GM19395 (cell line): Measurements from ENCODE around the gene CSMD2.
"Not testable (repeated sequence)": the region's sequence is repeated elsewhere in the genome, so short reads cannot be mapped to it uniquely, and the experiment has no call there.

Experiments used
- ATAC-seq: cut with Tn5 transposase; IDR thresholded peaks from one replicate; pipeline ENCODE4 v1.9.1; 2021; ENCODE audit warnings: mild to moderate bottlenecking, moderate library complexity; ENCODE audit not compliant: unreplicated experiment

CSMD2 gene

DNA sequence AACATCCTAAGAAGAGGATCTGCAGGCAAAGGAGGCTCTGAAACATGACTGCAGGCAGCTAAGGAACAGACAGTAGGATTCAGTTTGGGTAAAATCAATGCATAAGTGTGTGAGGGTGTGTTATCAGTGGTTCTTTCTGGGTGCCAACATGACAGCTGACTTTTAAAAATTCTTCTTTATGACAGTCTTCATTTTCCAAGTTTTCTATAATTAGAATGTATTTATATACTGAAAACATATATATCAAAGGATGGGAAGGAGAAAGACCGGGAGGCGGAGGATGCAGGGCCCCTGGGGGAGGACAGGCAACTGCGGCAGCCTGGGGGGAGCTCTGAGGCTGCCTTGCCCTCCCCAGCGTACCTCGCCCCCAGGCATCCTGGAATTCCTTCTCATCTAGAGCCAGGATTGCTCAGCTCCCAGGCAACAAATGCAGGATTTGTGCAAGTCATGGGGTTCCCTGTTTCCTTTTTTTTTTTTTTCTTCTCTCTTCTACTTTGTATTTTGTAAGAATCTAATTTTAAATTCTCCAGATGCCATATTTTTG lies 104.8 kb downstream of the CSMD2 start:
- ATAC-seq, result no peak

DNA sequence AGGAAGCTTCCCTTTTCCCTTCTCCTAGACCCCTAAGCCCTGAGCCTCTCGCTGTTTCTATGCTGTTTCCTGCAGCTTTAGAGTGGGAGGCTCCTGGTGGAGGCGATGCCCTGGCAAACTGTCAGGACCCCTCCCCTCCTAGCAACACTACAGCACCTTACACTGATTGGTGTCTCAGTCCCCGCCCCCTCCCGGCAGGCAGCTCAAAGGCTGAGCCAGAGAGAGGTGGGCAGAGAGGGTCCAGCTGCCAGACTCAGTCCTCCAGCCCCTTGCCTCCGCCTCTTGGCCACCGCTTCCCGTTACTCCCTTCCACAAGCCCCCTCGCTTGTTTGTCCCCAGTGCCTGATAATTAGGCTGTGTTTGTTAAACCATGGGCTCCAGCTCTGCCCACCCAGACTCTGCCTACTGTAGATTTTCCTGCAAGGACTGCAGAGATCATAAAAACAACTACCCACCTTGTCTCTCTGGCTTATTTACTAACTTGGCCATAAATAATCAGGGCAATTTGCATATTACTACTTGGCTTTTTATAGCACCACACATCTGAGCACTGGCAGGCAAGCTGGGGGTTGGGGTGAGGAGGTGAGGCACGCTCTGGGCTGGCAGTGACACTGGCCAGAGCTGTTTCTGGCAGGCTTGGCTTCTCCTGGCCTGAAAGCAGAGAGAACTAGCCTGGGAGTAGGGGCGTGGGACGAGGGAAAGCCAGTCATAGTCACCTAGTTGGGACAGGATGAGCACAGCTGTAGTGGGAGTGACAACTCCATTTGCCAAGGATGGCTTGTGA lies 107.5 kb downstream of the CSMD2 start:
- no peak for ATAC-seq

DNA sequence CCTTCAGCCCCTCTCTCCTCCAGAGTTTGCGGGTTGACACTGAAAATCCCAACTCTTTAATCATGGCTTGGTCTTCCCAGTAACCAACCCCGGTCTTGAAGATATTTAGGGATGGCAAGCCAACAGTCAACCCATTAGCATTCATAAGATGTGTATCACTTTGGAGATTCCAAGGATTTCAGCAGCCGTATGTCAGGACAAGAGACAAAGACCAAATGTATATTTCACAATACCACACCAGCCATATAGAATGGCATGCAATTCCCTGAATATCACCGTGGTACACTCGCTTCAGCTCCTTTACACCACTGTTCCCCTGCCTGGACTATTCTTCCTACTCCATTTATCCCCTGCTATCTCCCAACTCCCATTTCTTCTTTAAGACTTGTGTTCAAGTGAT lies 109.2 kb downstream of the CSMD2 start:
- ATAC-seq, result no peak

DNA sequence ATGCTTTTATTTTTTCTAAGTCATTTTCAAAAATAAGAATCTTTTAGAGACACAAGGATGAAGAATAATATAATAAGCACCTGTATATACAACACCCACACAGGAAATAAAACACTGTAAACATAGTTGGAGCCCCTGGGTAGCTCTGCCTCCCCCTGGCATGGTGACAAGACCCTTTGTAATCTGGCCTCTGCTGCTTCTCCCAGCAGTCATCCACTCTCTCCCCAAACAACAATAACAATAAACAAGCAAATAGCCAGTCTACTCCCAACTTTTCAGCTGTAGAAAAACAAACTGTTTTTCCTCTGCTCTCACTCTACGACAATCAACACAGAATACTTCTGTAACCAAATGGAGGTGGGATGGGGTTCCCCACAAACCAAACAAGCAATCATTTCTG lies 110.1 kb downstream of the CSMD2 start:
- no peak for ATAC-seq

DNA sequence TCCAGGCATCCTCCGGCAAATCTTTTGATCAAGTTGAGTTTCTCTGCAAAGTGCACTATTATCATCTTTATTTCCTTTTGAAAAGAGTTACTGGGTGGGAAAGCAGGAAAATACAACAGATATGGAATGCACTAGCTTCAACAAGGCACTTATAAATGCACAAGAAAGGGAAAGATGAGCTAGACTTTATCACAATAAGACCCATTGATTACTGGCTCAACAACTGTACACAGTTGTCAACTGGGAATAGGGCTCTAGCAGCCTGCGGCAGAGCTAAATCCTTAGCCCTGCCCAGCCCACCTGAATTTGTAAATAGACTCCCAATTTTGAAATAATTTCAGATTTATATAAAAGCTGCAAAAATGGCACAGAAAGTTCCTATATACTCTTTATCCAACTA lies 111.4 kb downstream of the CSMD2 start:
- no peak for ATAC-seq

DNA sequence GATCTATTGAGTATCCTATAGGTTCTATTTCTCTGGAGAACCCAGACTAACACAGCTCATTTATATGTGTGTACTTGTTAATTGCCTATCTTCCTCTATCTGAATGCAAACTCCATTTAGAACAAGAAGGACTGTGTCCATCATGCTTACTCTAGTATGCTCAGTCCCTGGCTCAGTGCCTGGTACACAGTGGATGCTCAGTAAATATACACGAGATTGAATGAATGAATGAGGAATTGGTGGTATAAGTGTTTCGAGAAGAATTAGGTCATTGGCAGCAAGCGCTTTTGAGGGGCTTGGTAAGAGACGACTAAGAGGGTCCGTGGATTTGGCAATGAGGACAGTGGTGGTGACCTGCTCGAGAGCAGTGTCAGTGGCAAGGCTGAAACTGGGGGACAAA lies 112.5 kb downstream of the CSMD2 start:
- no peak for ATAC-seq

DNA sequence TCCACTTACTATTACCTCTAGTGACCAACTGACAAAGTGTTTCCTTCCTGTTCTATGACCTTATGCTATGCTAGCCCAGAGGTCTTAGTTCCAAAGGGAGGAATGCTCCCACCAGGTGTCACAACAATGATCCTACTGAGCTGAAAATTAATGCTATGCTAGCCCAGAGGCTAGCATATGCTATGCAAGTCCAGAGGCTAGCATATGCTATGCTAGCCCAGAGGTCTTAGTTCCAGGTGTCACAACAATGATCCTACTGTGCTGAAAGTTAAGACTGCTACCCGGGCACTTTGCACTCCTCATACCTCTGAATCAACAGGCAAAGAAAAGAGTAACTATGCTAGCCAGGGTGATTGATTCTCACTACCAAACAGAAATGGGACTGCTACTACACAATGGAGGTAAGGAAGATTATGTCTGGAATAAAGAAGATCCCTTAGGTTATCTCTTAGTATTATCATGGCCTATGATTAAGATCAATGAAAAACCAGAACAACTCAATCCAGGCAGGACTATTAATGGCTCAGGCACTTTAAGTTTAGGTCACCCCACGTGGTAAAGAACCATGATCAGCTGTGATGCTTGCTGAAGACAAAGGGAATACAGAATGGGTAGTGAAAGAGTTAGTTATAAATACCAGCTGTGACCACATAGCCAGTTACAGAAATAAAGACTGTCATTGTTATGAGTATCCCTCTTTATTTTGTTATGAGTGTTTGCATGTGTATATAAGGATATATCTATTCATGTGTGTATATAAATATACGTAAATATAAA lies 114.1 kb downstream of the CSMD2 start:
- ATAC-seq, result no peak

DNA sequence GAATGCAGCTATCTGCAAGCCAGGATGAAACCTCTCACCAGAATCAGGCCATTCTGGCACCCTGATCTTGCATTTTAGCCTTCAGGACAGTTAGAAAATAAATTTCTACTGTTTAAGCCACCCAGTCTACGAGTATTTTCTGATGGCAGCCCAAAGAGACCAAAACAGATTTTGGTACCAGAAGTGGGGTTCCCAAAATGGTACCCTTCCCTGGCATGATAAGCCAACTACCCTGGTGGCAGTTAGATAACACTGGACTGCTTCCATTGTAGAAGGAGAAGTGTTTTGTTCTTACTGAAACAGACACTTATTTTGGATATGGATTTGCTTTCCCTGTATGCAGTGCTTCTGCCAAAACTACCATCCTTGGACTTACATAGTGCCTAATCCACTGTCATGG lies 115.0 kb downstream of the CSMD2 start:
- no peak for ATAC-seq

DNA sequence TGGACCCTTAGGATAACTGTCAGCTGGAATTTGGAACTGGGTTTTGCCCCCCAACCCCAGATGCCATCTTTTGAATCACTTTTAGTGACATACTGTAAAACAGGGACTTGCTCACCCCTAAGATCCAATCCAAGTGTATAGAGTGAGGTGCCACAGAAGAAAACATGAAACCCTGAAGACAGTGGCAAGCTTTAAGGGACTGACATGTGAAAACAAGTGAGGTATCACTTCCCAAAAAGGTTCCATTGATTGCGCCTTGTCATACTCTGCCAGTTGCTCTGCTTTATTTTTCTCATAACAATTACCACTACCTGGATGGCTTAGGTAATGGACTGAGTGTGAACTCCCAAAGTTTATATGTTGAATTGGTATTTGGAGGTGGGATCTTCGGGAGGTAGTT lies 115.6 kb downstream of the CSMD2 start:
- ATAC-seq, result no peak

DNA sequence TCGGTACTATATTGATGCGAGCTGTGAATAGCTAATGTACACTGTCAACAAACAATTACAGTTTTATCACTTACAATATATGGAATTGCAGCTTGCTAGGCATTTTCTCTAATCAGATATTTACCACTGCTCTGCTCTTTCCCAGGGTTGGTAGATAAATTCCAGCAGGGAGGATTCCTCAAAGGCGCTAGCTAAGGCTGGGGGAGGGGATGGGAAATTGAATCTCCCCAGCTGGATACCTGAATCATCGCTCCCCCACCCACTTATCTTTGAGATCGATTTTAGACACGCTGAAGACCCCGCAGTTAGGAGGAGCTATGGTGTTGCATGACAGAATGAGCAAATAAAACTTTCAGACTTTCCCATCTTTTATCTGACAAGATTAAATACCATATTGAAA lies 127.2 kb downstream of the CSMD2 start:
- ATAC-seq, result no peak

DNA sequence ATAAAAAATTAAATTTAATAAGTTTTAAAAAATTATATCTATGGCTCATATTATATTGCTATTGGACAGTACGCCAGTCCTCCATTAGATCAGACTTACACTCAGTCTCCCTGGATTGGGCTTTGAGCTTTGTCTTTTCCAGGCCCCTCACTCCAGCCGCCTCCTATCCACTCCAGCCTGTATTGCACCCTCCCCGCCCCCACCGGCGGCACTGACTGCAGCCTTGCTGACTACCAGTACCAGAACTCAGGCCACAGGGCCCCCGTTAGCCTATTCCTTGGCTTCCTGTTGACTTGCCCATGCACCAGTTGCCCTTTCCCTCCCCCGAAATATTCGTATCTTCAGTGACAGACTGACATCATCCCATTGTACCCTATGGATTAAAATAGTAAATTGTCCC lies 127.9 kb downstream of the CSMD2 start:
- ATAC-seq, result no peak

DNA sequence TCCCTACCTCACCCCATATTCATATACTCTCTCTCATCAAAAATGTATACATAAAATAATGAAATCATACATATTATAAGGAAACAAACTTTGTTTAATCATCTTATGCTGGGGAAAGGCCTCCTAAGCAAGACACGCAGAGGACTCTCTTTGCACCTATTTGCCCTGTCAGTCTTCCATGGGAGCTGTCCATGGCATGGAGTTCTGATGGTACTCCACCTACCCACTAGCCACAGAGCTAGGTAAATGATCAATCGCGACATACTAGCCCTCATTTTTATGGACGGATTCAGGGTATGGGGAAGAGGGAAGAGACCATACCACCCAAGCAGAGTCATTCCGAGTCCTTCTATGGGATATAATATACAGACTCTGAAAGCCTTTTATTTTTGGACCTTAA lies 131.0 kb downstream of the CSMD2 start:
- no peak for ATAC-seq

DNA sequence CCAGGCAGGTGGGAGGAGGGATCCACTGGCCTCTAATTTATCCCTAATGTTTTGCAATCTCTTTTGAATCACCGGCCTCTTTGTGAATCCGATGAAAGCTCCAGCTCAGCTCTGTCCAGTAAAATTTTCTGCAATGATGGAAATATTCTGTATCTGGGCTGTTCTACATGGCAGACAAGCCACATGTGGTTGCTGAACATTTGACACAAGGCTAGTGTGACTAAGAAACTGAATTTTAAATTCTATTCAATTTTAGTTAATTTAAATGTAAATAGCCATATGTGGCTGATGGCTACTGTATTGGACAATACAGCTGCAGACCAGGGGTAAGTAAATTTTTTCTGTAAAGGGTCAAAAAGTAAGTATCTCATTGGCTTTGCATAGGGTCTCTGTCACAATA lies 135.1 kb downstream of the CSMD2 start:
- ATAC-seq, result no peak

DNA sequence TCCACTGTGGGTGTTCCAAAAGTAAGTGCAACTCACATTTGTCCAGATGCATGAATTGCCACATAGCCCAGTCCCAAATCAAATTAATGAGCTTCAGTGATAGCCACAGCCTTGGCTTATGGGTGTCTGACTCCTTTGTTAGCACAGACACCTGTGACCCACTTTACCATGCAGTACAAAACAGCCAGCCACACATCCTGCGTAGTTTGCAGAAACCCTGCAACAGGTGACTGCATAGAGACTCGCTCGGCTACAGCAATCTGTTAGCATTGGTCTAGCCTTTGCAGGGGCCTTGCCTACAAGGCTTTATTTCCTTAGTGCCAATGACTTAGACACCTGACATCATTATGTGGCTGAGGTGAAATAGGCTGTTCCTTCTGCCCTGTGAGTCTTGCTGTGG lies 135.5 kb downstream of the CSMD2 start:
- ATAC-seq, result no peak

DNA sequence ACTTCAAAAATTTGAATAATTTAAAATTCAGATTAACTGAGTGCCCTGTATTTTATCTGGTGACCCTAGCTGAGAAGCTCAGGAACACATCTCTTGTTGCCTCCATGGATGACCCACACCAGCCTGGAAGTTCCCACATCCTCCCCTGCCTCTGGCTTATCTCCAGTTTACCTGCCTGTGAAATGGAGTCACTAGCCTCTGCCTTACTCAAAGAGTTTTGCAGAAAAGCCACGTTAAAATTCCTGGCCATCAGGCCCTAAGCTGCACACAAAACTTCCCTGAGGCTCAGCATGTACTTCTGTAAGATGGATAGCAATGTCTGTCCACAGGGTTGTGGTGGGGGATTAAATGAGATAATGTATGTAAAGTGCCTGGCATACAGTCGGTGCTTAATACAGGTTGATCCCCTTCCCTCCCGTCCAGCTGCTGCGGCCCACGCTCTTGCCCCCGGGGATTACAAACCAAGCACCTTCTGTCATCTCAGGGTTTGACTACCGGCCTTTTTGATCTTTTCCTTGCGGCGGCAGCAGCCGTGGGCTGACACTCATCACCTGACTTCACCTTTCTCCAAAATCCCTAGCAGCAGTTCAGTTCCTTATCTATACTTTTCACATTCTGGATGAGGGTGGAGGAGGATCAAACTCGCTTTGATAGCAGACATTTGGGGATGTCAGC lies 136.5 kb downstream of the CSMD2 start:
- ATAC-seq, result no peak

DNA sequence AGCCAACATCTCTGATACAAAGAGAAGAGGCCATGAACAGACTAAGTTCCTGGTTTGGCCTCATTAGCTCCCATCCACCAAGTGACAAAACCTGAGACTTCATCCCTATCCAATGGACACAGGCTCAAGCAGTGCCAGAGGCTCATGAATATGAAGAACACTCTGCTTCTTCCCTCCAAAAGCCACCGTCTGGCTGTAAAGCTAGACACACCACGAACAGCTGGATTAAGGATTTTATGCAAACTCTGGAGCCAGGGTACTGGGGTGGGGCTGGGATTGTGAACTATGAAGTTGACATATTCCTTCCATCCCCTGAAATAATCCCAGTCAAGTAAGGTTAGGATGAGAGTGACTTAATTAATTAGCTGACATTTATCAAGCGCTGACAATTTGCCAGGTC lies 139.4 kb downstream of the CSMD2 start:
- no peak for ATAC-seq

DNA sequence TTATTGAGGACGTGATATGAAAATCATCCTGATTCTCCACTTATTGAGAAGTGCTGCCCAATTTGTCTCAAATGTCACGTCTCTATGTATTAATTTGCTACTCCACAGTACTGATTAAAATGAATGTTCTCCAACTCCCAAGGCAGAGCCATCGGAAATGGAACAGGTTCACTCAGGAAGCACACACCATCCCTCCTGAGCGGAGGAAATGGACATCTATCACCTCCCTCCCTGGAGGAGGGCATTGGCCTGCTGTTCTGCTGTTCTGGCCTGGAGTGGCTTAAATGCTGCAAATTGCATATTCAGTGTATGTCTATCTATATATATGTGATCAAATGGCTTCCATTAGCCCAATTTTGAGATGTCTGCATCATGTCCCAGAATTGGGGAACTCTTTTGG lies 140.5 kb downstream of the CSMD2 start:
- no peak for ATAC-seq

DNA sequence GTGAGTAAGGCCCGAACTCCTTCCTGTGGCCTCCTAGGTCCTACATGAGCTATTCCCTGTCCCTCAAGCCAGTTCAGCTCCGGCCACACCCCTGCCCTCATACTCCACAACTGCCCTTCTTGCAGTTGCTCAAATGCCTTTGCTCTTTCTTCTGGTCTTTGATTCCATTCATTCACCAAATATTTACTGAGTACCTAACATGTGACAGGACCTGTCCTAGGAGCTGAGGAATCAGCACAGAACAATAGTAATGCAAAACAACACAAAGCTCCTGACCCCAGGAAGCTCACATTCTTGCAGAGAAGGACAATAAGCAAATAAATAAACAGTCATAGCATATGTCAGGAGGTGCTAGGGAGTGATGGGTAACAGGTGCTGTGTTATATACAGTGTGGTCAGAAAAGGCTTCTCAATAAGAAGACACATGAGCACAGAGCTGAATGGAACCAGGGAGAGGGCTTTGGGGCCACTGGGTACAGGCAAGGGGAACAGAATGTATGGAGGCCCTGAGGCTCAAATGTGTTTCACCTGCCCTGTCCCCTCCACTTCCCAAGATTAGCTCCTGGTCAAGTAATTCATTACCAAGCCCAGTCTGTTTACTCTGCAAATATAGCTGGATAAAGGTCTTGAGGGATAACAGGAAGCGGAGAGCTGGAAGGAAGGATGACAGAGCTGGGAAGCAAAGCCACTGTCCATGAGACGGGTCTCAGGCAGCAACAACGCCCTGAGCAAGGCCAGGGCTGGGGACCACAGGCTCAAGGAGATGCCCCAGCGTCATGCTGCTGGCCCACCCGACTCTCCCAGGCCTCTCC lies 145.1 kb downstream of the CSMD2 start:
- no peak for ATAC-seq

DNA sequence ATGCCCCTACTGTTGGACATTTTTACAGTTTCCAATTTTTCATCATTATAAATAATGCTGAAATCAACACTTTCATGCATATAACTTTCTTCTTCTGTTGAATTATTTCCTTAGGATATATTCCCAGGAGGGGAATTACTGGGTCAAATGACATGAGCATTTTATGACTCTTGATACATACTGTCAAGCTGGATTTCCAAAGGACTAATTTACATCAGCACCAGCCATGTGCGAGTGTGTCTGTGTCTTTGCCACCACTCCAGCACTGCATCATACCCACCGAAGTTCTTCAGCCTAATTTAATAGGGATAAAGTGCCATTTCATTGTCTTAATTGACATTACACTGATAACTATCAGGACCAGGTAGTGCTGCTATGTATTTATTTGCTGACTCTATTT lies 146.7 kb downstream of the CSMD2 start:
- ATAC-seq, result no peak

DNA sequence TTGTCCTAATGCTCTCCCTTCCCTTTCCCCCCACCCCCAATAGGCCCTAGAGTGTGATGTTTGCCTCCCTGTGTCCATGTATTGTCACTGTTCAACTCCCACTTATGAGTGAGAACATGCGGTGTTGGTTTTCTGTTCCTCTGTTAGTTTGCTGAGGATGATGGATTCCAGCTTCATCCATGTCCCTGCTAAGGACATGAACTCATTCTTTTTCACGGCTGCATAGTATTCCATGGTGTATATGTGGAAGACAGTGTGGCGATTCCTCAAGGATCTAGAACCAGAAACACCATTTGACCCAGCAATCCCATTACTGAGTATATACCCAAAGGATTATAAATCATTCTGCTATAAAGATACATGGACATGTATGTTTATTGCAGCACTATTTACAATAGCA lies 148.7 kb downstream of the CSMD2 start:
- ATAC-seq, result not testable (repeated sequence)
